ENCODE results near the gene KLRC3. TPM values are rescaled to one million over a fixed set of nuclear protein-coding genes. Genes with fewer than 3 reads are reported as not detected.

Gene KLRC3
- total and polyA plus RNA-seq, 10 of the 15 experiments (the other 5 are each of a cell fraction or from before 2014, with no cell fraction given), result 0.09 to 0.22 (median 0.09) TPM; not detected in 7

- TF ChIP-seq, protein P1, sequence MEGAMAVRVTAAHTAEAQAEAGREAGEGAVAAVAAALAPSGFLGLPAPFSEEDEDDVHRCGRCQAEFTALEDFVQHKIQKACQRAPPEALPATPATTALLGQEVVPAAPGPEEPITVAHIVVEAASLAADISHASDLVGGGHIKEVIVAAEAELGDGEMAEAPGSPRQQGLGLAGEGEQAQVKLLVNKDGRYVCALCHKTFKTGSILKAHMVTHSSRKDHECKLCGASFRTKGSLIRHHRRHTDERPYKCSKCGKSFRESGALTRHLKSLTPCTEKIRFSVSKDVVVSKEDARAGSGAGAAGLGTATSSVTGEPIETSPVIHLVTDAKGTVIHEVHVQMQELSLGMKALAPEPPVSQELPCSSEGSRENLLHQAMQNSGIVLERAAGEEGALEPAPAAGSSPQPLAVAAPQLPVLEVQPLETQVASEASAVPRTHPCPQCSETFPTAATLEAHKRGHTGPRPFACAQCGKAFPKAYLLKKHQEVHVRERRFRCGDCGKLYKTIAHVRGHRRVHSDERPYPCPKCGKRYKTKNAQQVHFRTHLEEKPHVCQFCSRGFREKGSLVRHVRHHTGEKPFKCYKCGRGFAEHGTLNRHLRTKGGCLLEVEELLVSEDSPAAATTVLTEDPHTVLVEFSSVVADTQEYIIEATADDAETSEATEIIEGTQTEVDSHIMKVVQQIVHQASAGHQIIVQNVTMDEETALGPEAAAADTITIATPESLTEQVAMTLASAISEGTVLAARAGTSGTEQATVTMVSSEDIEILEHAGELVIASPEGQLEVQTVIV (IDR thresholded peaks at IDR 0.05; ENCODE audit: borderline replicate concordance, partially characterized antibody), result no peak
- TF ChIP-seq, protein P2, sequence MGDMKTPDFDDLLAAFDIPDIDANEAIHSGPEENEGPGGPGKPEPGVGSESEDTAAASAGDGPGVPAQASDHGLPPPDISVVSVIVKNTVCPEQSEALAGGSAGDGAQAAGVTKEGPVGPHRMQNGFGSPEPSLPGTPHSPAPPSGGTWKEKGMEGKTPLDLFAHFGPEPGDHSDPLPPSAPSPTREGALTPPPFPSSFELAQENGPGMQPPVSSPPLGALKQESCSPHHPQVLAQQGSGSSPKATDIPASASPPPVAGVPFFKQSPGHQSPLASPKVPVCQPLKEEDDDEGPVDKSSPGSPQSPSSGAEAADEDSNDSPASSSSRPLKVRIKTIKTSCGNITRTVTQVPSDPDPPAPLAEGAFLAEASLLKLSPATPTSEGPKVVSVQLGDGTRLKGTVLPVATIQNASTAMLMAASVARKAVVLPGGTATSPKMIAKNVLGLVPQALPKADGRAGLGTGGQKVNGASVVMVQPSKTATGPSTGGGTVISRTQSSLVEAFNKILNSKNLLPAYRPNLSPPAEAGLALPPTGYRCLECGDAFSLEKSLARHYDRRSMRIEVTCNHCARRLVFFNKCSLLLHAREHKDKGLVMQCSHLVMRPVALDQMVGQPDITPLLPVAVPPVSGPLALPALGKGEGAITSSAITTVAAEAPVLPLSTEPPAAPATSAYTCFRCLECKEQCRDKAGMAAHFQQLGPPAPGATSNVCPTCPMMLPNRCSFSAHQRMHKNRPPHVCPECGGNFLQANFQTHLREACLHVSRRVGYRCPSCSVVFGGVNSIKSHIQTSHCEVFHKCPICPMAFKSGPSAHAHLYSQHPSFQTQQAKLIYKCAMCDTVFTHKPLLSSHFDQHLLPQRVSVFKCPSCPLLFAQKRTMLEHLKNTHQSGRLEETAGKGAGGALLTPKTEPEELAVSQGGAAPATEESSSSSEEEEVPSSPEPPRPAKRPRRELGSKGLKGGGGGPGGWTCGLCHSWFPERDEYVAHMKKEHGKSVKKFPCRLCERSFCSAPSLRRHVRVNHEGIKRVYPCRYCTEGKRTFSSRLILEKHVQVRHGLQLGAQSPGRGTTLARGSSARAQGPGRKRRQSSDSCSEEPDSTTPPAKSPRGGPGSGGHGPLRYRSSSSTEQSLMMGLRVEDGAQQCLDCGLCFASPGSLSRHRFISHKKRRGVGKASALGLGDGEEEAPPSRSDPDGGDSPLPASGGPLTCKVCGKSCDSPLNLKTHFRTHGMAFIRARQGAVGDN (IDR thresholded peaks at IDR 0.05), result no peak
- no peak for TF ChIP-seq USF1 (IDR thresholded peaks at IDR 0.05; ENCODE audit: borderline replicate concordance, extremely low read length, insufficient read depth, low read depth, low read length)
- no peak for TF ChIP-seq PKNOX1 (IDR thresholded peaks at IDR 0.05)
- TF ChIP-seq ZSCAN29 (IDR thresholded peaks at IDR 0.05), result no peak
- no peak for TF ChIP-seq SIN3A (IDR thresholded peaks at IDR 0.05; ENCODE audit: low read depth, low read length)
- no peak for TF ChIP-seq CHD1 (IDR thresholded peaks at IDR 0.05; ENCODE audit: low read depth, low read length)
- TF ChIP-seq SRF (IDR thresholded peaks at IDR 0.05; ENCODE audit: low read depth in 2 of 2, low read length in 2 of 2), result no peak
- no peak for TF ChIP-seq FOS (IDR thresholded peaks at IDR 0.05; ENCODE audit: borderline replicate concordance, extremely low read depth, insufficient read length)
- TF ChIP-seq ATF7 (IDR thresholded peaks at IDR 0.05; ENCODE audit: low read depth), result no peak
- TF ChIP-seq SREBF1 (IDR thresholded peaks at IDR 0.05; ENCODE audit: low read length), result no peak
Observed at GRCh38 chr12:10386857-10387256, 33.5 kb downstream of the KLRC3 start (continued).
